Measurements from ENCODE around the gene ZSCAN31.
"Not testable (repeated sequence)": the region's sequence is repeated elsewhere in the genome, so short reads cannot be mapped to it uniquely, and the experiment has no call there.

Gene ZSCAN31

DNA sequence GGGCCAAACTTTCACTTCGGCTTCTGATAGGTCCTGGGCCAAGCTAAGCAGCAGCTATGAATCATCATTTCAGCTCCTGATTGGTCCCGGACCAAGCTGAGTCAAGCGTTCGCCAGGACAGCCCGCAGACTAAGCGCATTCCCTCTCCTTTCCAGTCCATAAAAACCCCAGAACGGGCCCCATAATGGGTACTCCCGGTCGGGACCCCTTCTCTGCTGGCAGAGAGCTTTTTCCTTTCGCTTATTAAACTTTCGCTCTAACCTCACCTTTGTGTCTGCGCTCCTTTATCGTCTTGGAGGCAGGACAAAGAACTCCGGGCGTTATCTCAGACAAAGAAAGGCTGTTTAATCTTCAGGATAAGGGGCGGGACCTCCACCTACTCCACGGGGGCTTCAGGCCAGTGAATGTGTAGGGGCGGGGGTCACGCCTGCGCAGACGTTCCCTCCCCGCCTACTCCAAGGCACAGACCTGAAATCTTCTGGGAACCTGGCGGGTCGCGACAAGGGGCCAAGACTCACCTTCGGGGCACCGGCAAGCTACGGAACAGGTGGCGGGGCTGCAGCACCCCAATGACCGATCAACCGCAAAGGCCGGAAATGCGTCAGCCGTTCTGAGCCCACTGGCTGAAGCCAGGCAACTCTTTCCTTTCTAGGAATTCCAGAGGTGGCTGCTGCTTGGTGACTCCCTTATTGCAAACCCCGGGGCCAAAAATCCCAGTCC, at the start of gene ZSCAN31:
TSS of gene ZSCAN31 (minus strand) at position 585 of the 720 bp plus-strand sequence. CDS start 6,465 bp downstream, outside the sequence.
- DNase-seq, result peak; percentile 70

DNA sequence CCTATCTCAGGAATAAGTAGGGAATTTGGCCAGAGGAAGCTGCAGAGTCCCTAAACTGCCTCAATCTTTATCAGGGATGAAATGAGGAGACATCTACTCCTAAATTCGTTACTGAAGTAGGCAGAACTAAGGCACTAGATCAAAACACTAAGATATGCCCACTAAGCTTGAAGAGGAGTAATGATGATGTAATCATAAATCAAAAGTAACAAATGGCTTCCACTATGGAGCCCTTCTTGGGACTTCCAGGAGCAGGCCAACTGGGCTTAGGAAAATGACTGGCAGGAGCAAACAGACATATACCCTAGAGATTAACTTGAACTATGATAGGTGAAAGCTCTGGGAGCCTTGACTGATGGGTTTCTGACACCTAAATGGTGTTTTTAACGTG, 48.2 kb upstream of the ZSCAN31 start:
- no peak for DNase-seq

DNA sequence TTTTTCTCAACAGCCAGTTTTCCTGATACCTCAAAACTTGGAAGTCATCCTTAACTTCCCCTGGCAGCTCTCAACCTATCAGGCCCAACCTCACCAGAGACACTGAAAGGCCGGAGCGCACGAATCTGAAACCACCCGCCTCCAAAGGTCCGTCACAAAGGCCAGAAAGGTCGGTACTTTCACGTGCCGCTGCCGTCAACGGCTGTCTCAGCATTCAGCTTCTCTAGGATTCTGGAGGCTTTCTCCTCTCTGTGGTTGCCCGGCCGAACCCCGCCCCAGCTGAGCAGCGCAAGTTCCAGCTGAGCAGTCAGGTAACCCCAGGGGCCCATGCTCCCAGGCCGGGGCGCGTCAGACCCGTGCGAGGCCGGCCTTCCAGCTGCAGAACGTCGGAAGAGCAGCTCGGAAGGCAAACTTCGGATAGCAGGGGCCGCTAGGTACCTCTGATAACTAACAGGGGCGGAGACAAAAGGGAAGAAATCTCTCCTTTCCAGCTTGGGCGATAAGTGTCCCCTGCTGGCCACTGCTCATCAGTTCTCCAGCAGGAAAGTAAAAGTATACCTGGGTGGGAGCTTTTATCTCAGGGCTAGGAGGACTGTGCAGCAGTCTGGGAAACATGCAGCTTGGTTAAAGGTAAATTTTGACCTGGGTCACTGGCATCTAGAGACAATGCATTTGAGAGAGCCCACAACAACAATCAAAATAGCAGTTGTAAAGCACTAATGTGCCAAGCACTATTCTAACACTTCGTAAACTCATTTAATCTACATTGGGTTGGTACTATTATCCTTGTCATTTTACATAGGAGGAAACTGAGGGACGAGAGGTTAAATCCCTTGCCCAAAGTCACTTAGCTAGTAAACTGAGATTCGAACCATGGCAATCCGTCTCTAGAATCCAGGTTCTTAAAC, 47.5 kb upstream of the ZSCAN31 start:
- DNase-seq, result no peak

DNA sequence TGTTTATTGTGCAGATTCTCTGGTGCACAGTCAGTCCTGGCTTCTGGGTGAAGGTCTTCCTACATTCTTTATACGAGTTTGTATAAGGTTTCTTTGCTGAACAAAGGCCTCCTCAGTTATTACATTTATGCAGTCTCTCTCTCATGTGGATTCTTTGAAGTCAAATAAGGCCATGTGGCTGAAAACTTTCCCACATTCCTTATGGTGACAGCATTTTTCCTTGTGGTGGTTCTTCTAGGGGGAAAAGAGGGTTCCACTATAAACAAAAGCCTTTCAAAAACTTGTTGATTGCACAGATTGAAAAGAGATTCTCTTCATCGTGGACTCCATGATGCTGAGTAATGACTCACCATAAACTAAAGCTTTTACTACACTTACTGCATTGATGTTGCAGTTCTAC, 44.4 kb upstream of the ZSCAN31 start:
- DNase-seq, result no peak

DNA sequence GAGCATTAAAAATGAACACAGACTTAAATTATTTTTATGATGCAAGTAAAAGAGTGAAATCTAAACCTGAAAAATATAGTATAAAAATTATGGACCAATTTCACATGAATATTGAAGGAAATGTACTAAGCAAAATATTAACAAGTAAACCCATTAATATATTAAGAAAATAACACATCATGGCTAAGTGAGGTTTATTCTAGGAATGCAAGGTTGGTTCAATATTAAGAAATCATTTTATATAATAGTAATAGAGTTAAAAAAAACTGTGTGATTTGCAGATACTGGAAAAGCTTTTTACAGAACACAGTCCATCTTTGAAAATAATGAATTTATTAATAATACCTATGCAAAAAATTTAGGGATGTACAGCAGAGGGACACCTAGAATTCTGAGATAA, 42.7 kb upstream of the ZSCAN31 start:
- DNase-seq, result no peak

DNA sequence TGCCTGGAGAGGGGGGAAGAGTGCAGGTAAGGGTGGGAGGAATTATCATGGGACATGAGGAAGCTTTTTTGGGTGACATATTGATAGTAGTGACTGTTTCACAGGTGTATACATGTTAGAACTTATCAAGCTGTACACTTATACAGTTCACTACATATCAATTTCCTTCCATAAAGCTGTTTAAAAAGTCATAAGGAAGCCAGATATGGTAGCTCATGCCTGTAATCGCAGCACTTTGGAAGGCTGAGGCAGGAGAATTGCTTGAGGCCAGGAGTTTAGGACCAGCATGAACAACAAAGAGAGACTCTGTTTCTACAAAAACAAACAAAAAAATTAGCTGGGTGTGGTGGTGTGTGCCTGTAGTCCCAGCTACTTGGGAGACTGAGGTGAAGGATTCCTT, 41.9 kb upstream of the ZSCAN31 start:
- no peak for DNase-seq

DNA sequence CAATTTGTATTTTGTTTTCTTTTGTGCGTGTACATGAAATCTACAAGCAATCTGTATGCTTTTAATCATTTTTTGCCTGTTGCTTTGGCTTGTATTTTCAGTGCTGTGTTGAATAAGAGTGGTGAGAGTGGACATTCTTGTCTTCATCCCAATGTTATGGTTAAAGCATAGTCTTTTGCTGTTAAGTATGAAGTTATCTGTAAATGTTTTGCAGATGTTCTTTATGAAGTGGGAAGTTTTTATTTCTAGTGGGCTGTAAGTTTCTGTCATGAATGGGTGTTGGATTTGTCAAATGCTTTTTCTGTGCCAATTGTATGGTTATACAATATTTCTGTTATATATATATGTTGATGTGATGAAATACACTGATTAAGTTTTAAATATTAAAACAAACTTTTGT, 38.0 kb upstream of the ZSCAN31 start:
- no peak for DNase-seq

DNA sequence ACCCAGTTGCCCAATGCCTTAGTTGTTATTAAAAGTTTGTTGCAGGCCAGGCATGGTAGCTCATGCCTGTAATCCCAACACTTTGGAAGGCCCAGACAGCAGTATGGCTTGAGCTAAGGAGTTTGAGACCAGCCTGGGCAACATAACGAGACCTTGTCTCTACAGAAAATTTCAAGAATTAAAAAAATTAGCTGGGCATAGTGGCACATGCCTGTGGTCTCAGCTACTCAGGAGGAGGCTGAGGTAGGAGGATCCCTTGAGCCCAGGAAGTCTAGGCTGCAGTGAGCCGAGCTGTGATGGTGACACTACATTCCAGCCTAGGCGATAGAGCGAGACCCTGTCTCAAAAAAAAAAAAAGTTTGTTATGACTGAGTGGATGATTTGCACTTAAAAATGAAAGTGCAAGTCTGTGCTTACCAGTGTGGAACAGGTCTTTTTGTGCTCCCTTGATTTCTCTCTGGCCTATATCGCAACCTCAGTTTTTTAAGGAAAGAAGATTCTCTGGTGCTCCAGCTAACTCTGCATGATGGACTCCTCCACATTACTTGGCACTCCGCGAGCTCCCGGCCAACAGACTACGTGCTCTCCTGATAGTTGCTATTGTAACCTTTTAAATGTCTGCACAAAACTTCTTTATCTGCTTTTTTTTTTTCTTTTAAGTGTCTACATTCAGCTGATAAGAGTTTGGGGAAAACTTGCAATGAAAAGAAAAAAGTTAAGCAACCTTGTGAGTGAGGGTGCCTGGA, 35.9 kb upstream of the ZSCAN31 start:
- DNase-seq, result no peak

DNA sequence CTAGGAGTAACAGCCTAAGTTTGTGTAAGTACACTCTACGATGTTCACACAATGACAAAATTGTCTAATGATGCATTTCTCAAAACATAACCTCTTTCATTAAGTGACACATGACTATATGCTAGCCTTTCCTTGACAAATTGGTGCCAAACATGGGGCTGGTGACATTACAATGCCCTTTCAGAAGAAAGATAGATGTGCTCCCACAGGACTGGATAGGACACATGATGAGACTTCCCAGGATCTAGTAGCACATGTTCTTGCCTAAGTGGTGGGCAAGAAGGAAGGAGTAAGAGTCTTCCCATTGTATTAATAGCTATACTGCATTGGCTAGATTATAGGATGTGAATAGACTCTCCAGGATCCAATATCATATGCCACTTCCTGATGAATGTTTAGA, 35.3 kb upstream of the ZSCAN31 start:
- no peak for DNase-seq

DNA sequence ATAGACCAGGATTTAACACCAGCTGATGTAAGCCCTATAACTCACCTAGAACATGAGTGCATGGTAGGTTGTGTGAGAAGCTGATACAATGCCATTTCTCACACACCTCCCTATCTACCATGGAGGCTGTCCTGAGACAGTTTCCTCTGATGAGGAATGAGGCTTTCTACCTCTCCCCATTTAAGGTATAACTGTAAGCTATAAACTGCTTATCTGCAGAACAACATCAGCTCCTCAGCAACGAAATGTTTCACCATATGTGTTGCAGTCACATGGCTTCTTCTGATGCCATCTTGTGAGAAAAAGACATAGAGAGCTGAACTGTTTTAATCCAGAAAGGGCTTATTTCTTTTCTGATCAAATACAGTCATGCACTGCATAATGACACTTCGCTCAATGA, 34.5 kb upstream of the ZSCAN31 start:
- DNase-seq, result no peak

DNA sequence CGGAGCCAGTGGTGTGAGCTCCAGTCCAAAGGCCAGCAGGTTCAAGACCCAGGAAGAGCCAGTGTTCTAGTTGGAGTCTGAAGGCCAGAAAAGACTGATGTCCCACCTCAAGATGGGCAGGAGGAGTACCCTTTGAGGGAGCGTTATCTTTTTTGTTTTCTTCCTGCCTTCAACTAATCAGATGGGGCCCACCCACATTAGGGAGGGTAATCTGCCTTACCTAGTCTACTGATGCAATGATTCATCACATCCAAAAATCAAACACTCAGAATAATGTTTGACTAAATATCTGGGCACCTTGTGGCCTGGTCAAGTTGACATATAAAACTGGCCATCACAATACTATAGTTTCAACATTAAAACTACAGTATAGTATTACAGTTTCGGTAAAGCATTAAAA, 33.5 kb upstream of the ZSCAN31 start:
- DNase-seq, result no peak

DNA sequence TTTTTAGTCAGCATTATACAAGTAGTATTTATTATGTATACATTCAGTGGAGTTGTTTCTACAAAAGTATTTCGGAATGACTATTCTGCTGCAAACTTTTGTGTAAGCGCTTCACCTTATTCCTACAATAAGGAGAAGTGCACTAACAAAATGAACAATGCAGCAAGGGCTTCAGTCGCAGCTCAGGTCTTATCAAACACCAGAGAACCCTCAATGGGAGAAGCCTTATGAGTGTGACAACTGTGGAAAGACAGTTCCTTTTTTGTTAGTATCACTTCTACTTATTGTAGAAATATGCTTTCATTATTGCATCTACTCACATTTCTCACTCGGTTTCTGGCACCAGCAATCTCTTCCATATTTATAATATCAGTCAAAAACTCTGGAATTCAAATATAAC, 32.6 kb upstream of the ZSCAN31 start:
- no peak for DNase-seq

DNA sequence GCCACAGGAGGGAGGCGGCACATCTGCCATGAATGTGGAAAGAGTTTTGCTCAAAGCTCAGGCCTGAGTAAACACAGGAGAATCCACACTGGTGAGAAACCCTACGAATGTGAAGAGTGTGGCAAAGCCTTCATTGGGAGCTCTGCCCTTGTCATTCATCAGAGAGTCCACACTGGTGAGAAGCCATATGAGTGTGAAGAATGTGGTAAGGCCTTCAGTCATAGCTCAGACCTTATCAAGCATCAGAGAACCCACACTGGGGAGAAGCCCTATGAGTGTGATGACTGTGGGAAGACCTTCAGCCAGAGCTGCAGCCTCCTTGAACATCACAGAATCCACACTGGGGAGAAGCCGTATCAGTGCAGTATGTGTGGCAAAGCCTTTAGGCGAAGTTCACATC, 29.6 kb upstream of the ZSCAN31 start:
- not testable (repeated sequence) for DNase-seq

DNA sequence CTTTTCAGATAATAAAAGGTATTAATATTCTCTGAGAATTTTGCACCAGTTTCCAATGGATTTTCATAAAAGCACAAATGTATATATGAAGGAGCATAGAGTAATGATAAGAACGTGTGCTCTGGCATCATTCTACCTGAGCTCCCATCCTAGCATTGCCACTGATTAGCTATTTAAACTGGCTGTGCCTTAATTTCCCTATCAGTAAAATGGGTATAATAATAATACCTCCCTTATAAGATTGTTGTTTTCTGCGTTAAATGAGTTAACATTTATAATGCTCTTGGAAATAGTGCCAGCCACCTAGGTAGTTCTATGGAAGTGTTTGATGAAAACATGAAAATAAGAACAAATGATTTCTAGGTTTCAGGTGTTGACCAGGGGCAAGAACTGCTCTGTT, 25.0 kb upstream of the ZSCAN31 start:
- DNase-seq, result no peak

DNA sequence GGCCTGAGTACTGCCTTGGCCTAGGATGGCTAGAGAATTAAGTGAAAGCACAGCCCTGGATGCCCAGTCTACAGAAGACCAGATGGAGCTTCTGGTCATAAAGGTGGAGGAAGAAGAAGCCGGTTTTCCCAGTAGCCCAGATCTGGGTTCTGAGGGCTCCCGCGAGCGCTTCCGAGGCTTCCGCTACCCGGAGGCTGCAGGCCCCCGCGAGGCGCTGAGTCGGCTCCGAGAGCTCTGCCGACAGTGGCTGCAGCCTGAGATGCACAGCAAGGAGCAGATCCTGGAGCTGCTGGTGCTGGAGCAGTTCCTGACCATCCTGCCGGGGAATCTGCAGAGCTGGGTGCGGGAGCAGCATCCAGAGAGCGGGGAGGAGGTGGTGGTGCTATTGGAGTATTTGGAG, 23.6 kb upstream of the ZSCAN31 start:
- not testable (repeated sequence) for DNase-seq

DNA sequence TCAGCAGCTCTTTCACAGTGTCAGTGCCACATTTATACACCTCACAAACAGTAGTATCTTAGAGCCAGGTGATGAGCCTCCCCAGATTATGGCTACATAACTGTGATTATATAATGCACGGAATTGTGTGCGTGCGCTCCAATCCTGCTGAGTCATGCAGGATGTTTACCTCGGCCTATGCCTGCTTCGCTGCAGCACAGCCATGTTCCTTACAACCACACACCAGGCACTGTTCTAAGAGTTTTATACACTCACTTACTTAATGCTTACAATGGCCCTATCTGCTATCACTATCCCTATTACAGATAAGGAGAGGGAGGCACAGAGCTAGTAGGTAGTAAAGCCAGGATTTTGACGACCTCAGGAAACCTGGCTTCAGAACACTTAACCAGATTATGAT, 21.1 kb upstream of the ZSCAN31 start:
- no peak for DNase-seq

DNA sequence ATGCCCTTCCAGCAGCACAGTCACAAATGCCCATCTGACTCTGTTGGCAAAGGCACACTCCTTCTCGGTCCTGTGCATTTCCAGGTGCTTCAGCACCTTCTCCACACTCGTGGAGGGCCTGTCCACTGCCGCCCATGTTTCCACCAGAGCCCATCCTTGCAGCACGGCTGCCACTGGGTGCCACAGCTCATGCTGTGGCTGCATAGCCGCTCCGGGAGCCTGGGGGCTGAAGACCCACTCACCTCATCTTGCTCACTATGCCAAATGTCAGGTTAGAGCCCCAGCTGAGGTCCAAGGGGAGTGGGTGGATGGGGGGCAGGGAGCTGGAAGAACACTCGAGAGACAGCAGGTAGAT, 20.7 kb upstream of the ZSCAN31 start:
- no peak for DNase-seq

DNA sequence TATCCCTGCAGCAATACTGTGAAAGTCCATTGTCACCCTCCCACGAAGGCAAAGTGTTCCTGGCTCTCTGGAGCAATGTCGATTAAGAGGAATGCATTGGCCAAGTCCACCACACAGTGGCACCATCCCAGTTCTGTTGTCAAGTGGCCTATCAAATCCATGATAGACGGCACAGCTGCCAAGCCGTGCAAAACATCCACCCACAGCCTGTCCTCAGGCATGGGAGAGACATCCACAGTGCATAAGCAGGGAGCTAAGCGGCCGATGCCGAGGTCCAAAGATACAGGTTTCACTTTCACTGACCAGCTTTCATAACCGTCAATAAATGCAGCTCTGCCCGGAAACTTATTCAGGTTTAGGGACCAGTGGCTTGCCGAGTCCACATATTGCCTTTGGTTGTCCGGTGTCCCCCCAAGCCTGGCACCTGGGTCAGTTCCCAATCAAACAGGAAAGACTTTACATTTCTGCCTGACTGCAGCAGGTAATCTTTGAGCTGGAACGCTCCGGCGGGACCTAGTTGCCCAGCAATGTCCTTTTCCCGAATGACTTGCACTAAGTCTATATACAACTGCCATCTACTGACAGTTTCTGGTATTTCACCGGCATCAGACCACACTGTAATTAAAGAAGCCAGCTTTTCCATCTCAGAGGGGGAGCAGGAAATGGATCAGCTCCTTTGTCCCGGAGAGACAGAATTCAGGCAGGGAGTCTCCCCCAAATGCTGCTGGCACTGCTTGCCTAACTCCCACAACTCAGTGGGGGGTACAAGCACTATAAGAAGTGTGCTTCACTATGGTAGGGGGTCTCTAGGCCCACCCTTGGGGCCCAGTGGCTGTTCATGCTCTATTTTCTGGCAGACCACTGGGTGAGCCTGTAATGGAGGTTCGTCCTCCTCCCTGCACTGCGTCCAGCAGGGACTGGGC, 20.1 kb upstream of the ZSCAN31 start:
- DNase-seq, result peak; percentile 27

DNA sequence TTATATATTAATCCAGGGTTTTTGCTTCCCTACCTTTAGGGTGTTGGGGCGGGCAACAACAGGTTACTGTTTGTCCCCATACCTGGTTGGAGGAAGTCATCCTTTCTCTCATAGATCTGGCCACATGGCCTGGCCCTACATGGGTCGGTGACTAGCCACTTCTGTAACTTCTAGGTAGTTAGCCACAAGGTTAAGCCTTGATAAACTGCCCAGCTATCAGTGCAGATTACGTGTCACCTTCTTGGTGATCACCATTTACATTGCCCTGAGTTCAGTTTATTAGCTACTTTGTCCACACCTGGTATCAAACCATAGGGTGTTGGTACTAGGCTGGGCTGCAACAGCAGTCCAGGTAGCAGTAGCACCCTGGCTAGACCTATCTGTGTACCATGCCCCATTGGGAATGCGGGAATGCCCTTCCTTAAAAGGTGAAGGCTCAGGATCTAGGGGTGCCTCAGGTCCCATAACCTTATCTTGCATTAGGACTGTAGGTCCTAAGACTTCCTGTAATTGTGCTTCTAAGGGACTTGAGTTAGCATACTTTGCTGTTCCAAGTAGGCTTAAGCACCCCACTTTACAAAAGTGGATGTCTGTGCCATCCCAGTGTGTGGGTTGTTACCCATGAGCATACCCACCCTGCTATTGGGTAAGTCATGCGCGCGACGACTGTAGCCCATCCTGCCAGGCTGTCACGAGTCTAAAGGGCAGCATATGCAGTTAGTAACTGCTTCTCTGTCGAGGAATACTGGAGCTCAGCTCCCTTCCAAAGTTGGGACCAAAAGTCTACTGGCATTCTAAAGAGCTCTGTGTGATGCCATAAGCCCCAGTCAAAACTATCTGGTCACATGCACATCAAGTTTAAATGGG, 19.0 kb upstream of the ZSCAN31 start:
- no peak for DNase-seq

DNA sequence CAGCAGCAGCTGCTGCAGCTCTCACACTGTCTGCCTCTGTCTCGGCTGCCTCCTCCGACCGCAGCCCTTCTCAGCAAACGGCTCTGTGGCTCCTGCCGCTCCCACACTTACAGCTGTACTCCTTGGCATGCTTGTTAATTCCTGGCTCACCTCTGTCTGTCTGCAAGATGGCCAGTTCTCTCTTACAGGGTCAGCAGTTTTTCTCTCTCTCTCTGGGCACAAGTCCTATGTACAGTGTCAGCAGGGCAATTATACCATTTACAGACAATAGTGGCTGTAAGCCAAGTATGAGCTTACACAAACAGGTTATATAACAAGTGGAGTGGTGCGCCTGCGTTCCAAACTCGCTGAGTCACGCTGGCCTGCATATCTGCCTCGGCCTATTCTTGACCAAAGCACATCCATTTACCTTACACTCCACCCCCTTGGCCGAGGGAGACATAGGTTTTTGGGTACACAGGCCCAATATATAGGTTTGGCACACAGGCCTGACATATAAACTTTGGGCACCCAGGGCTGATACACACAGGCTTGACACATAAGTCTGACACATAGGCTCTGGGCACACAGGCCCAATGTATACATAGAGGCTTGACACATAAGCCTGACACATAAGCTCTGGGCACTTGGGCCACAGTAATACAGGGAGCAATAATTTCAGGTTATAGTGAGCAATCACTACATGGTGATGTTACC, 18.2 kb upstream of the ZSCAN31 start:
- no peak for DNase-seq

DNA sequence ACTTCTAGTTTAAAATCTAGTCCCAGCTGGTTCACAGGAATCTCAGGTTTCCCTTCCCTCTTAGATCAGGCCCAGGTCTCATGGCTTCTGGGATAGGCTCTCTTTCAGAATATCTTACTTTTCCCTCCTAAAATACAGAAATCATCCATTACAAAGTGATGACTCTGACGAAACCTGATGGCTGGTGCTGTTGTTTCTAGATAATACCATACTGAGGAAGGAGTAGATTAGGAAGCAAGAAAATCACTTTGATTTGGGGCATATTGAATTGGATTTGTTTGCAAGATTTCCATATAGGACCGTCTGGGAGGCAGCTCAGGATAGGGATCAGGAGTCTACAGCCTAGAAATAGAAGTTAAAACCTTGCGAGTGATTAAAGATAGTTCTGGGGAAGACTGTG, 17.4 kb upstream of the ZSCAN31 start:
- DNase-seq, result no peak
